Suprapubic skin (tissue), 4 donors: Measurements from ENCODE around the gene OTX1. TPM values are rescaled to one million over a fixed set of nuclear protein-coding genes. Genes with fewer than 3 reads are reported as not detected.

Experiments used
- DNase-seq, 2 donors: peaks; one replicate each; pipeline ENCODE4 v3.0.0-alpha.2; 2019; ENCODE audit warnings: low spot score in 2 of 2
- H3K27ac ChIP-seq: fragments of 200-600 bp; sonication (generic); one replicate; pipeline ENCODE4 v1.5.1; 2019
- H3K27me3 ChIP-seq: fragments of 200-600 bp; sonication (generic); one replicate; pipeline ENCODE4 v1.5.1; 2019
- H3K36me3 ChIP-seq: fragments of 200-600 bp; sonication (generic); one replicate; pipeline ENCODE4 v1.5.1; 2019
- H3K4me1 ChIP-seq: fragments of 200-600 bp; sonication (generic); one replicate; pipeline ENCODE4 v1.5.1; 2019
- H3K4me3 ChIP-seq: fragments of 200-600 bp; sonication (generic); one replicate; pipeline ENCODE4 v1.5.1; 2019; ENCODE audit warnings: mild to moderate bottlenecking
- H3K9me3 ChIP-seq: fragments of 200-600 bp; sonication (generic); one replicate; pipeline ENCODE4 v1.5.1; 2019
- CTCF ChIP-seq, 2 donors: fragments of 200-600 bp in 1 of 2; fragments of 450-650 bp in 1 of 2; sonication (generic) in 1 of 2; IDR thresholded peaks; one replicate each; pipeline ENCODE4 v1.5.1; 2016 to 2019; ENCODE audit warnings: antibody characterized with exemption in 2 of 2, mild to moderate bottlenecking in 1 of 2, moderate library complexity in 1 of 2
- EP300 ChIP-seq: sonication (generic); formaldehyde crosslinking; IDR thresholded peaks from one replicate; pipeline ENCODE4 v1.6.1; 2017; ENCODE audit warnings: antibody characterized with exemption
- POLR2A ChIP-seq, 2 donors: fragments of 450-650 bp; IDR thresholded peaks; one replicate each; pipeline ENCODE4 v1.6.1; 2017; ENCODE audit warnings: antibody characterized with exemption in 2 of 2, mild to moderate bottlenecking in 2 of 2, moderate library complexity in 2 of 2
- POLR2AphosphoS5 ChIP-seq, 3 donors: sonication (generic); formaldehyde crosslinking; IDR thresholded peaks; one replicate each; pipeline ENCODE4 v1.6.1; 2017; ENCODE audit warnings: antibody characterized with exemption in 3 of 3
- WGBS: methylation state at CpG from one replicate; pipeline ENCODE4 v1.1.5; 2018; 5-methylcytosine and 5-hydroxymethylcytosine counted together
- total RNA-seq, 4 donors: library from RNA; depleted of rRNA; stranded (reverse); fragments of >200 nt; gene quantifications; one replicate each; pipeline ENCODE4 v1.1.0, GENCODE V29; 2016

Gene OTX1
- total RNA-seq, 4 donors from 2014 or later: 6.6 to 19.7 (median 10.9) TPM

DNA sequence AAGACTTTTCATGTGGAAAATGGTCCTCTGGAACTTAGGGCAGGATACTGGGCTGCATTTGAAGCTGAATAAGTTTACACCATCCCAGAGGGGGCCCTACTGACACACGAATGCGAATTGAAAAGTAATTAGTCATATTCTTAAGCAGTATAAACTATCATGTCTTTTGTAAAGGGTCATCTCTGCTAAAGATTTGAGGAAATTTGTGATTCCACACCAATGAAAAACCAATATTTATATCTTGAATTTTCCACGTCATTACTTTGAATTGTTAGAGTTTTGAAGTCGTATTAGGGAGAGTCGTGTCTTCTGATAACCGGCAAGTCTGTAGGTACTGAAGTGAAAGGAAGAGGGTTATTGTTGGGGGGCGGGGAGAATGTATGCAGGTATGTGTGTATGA, 4.1 kb upstream of the OTX1 start:
- WGBS: 61% methylated on average over 7 of the region's 7 CpGs
- H3K4me1 ChIP-seq: peaks cover 46% of the 10 kb centered on the region
- H3K27ac ChIP-seq: peak overlapping the region; percentile 91
- peaks cover 6% of the 10 kb centered on the region for H3K36me3 ChIP-seq
- DNase-seq: no peak
- peaks cover 50% of the 10 kb centered on the region for H3K27me3 ChIP-seq
- peak overlapping the region; percentile 71 for H3K4me3 ChIP-seq
- TF ChIP-seq CTCF (IDR thresholded peaks at IDR 0.05) (no peak), POLR2AphosphoS5 (IDR thresholded peaks at IDR 0.05) (no peak), EP300 (no peak), POLR2A (IDR thresholded peaks at IDR 0.05) (no peak)
- no peaks in the 10 kb centered on the region for H3K9me3 ChIP-seq

DNA sequence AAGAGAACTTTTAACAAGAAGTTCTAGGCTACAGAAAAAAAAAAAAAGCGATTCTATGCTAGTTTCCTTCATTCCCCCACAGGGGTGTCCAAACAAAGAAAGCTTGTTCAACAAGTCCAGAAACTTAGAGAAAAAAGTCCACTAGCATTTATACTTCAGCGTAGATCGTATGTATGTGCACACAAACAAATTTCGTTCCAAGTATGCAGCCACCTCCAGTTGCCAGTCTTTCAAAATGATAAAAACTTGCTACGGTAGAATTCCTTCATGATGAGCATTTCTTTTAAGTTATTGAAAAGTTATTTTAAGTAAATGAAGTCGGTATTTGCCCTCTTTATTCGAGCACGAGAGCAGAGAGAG, 3.7 kb upstream of the OTX1 start:
- H3K27me3 ChIP-seq: peaks cover 54% of the 10 kb centered on the region

GRCh38 chr2:63047321-63048279, 3.0 kb upstream of the OTX1 start:
- peak overlapping the region; percentile 91 for H3K27ac ChIP-seq
- H3K4me1 ChIP-seq: peaks cover 51% of the 10 kb centered on the region
- WGBS: 35% methylated on average over 37 of the region's 71 CpGs
- peak in 1 of 2 donors; percentile 83 for DNase-seq
- TF ChIP-seq POLR2AphosphoS5 (IDR thresholded peaks at IDR 0.05) (no peak), CTCF (IDR thresholded peaks at IDR 0.05) (no peak), POLR2A (IDR thresholded peaks at IDR 0.05) (no peak), EP300 (no peak)
- no peaks in the 10 kb centered on the region for H3K9me3 ChIP-seq
- H3K4me3 ChIP-seq: peak overlapping the region; percentile 71
- H3K36me3 ChIP-seq: peaks cover 6% of the 10 kb centered on the region
- peaks cover 60% of the 10 kb centered on the region for H3K27me3 ChIP-seq

More for the DNA sequence above, 3.7 kb upstream of the OTX1 start:
- Histone ChIP-seq H3K9me3 (no peaks in the 10 kb centered on the region), H3K27ac (peak overlapping the region; percentile 91), H3K4me1 (peaks cover 50% of the 10 kb centered on the region), H3K36me3 (peaks cover 6% of the 10 kb centered on the region), H3K4me3 (peak overlapping the region; percentile 71)
- 45% methylated on average over 8 of the region's 8 CpGs for WGBS
- DNase-seq: no peak
- TF ChIP-seq POLR2AphosphoS5 (IDR thresholded peaks at IDR 0.05) (no peak), EP300 (no peak), CTCF (IDR thresholded peaks at IDR 0.05) (no peak), POLR2A (IDR thresholded peaks at IDR 0.05) (no peak)

DNA sequence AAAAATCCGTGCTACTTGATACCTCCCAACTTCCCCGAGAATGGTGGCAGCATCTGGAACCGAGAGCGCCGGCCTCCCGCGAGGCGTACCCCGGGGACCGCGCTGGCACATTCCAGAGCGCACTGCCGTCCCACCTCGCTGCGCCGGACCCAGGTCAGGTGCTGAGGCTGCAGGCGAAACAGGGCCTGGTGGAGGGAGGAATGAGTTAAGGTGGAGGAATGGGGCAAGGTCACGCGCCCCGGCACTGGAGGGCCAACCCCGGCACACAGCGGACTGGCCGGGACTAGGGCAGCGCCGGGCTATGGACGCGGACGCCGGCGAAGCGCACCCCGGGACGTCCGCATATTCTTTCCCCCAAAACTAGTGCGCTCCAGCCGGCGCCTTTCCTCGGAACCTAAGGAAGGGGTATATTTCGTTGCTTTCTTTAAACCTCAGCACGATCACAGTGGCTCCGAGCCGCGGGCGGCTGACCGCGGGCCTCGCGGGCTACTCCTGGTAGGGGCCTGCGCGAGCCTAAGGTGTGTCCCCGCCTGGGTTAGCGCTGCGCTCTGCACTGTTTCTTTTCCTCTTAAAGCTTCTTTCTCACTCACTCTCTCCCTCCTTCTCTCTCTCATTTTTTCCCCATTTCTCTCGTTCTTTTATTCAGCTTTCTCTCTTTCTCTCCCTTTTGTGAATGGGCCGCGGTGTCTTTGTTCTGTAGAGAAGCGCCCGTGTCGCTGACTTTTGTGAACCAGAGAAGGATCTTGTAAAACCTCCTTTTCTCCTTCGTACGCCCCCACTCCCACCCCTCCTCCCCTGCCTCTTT, 2.1 kb upstream of the OTX1 start:
- peaks cover 6% of the 10 kb centered on the region for H3K36me3 ChIP-seq
- H3K4me1 ChIP-seq: peaks cover 51% of the 10 kb centered on the region
- WGBS: 7% methylated on average over 52 of the region's 61 CpGs
- peak in 1 of 3 donors; percentile 36 for TF ChIP-seq POLR2AphosphoS5 (IDR thresholded peaks at IDR 0.05)
- TF ChIP-seq CTCF (IDR thresholded peaks at IDR 0.05): no peak
- no peak for DNase-seq
- H3K27me3 ChIP-seq: peaks cover 69% of the 10 kb centered on the region
- peak overlapping the region; percentile 91 for H3K27ac ChIP-seq
- H3K9me3 ChIP-seq: no peaks in the 10 kb centered on the region
- H3K4me3 ChIP-seq: peak overlapping the region; percentile 71
